Mammary epithelial cell (primary cell): ENCODE results near the gene CORO1C.

Experiments
- EZH2 ChIP-seq: IDR thresholded peaks from 2 replicates; pipeline ENCODE4 v1.6.1; 2012; ENCODE audit warnings: low read length, inconsistent platforms, borderline replicate concordance
- TF ChIP-seq, protein P1 (sequence below), 2 donors: IDR thresholded peaks in 1 of 2; conservative IDR thresholded peaks in 1 of 2; 2 replicates each; pipeline ENCODE4 v1.5.1; 2011 to 2012; ENCODE audit warnings: inconsistent platforms in 2 of 2, low read length in 2 of 2, mild to moderate bottlenecking in 2 of 2, control low read depth in 1 of 2, low read depth in 1 of 2; ENCODE audit not compliant: insufficient read depth in 1 of 2; ENCODE audit errors: extremely low read depth in 1 of 2

DNA sequence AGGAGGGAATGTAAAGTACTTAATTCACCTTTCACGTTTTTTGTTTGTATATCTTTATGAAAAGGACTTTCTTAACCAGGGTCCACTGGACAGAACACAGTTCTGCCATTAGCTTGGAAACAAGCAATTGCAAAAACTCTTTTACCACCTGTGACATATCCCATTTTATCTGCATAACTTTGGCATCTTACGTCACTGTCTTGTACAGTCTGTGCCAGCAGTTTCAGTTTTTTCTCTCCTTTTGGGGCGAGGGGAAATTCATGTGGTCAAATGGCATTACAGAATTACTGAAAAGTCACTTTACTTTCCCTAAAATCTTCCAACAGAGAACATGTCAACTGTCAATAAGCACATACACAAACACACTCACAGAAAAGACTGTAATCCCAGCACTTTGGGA is 53.9 kb downstream of the CORO1C start:
- TF ChIP-seq, protein P1, sequence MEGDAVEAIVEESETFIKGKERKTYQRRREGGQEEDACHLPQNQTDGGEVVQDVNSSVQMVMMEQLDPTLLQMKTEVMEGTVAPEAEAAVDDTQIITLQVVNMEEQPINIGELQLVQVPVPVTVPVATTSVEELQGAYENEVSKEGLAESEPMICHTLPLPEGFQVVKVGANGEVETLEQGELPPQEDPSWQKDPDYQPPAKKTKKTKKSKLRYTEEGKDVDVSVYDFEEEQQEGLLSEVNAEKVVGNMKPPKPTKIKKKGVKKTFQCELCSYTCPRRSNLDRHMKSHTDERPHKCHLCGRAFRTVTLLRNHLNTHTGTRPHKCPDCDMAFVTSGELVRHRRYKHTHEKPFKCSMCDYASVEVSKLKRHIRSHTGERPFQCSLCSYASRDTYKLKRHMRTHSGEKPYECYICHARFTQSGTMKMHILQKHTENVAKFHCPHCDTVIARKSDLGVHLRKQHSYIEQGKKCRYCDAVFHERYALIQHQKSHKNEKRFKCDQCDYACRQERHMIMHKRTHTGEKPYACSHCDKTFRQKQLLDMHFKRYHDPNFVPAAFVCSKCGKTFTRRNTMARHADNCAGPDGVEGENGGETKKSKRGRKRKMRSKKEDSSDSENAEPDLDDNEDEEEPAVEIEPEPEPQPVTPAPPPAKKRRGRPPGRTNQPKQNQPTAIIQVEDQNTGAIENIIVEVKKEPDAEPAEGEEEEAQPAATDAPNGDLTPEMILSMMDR (conservative IDR thresholded peaks at IDR 0.05 in 1 of 2, IDR thresholded peaks at IDR 0.05 in 1 of 2; ENCODE audit: extremely low read depth in 1 of 2, insufficient read depth in 1 of 2, low read depth in 1 of 2, low read length in 2 of 2): no peak
- TF ChIP-seq EZH2: no peak
